Prostate gland (tissue), 2 donors: ENCODE results near the gene RCAN2.

Experiments
- POLR2AphosphoS5 ChIP-seq: sonication (generic); formaldehyde crosslinking; IDR thresholded peaks from one replicate; pipeline ENCODE4 v1.6.1; 2017; ENCODE audit warnings: antibody characterized with exemption
- TF ChIP-seq, protein P1 (sequence below), 4 experiments: fragments of 200-600 bp in 2 of 4; fragments of 450-650 bp in 2 of 4; sonication (generic) in 2 of 4; IDR thresholded peaks; 1 replicate in 3 of 4; 2 replicates in 1 of 4; pipeline ENCODE4 v1.5.1; 2016 to 2019; ENCODE audit warnings: antibody characterized with exemption in 4 of 4, mild to moderate bottlenecking in 2 of 4, moderate library complexity in 2 of 4

- TF ChIP-seq, protein P1, sequence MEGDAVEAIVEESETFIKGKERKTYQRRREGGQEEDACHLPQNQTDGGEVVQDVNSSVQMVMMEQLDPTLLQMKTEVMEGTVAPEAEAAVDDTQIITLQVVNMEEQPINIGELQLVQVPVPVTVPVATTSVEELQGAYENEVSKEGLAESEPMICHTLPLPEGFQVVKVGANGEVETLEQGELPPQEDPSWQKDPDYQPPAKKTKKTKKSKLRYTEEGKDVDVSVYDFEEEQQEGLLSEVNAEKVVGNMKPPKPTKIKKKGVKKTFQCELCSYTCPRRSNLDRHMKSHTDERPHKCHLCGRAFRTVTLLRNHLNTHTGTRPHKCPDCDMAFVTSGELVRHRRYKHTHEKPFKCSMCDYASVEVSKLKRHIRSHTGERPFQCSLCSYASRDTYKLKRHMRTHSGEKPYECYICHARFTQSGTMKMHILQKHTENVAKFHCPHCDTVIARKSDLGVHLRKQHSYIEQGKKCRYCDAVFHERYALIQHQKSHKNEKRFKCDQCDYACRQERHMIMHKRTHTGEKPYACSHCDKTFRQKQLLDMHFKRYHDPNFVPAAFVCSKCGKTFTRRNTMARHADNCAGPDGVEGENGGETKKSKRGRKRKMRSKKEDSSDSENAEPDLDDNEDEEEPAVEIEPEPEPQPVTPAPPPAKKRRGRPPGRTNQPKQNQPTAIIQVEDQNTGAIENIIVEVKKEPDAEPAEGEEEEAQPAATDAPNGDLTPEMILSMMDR (IDR thresholded peaks at IDR 0.05), result no peak
- no peak for TF ChIP-seq POLR2AphosphoS5
Observed at GRCh38 chr6:46240866-46241565, 250.2 kb downstream of the RCAN2 start.
